ENCODE results near the gene PAOX.

The PAOX gene

DNA sequence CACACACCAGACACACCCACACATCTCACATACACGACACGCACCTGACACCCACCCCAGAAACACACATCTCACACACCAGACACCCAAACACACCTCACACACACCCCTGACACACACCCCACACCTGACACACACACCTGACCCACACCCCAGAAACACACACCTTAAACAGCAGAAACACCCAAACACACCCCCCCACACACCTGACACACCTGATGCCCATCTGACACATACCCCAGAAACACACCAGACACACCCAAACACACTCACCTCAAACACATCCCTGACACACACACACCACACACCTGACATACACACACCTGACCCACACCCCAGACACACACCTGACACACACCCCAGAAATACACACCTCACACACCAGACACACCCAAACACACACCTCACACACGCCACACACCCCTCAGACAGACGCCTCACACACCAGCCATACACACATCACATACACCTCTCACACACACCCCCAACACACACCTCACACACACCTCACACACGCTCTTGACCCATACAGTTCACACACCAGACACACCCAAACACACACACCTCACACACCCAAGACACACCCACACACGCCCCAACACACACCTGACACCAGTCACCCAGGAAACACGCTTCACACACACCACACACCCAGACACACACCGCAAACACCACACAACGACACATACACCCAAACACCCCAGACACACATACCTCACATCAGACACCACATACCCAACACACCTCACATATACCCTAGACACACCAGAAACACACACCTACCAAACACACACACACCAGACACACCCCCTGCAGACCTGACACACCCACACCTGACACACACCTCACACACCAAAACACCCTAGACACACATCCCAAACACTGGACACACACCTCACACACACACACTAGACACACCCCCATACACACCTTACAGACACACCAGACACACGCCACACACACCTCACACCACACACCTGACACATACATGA, 40.7 kb upstream of the PAOX start:
- no peak overlapping the region for H3K4me3 ChIP-seq (ENCODE audit: low read depth, low read length)
- no peaks in the 10 kb centered on the region for H3K36me3 ChIP-seq (ENCODE audit: control insufficient read depth, insufficient read depth, low read length)
- no peaks in the 10 kb centered on the region; the same call in 1 of the 2 replicates for H3K9me3 ChIP-seq (ENCODE audit: control insufficient read depth, insufficient read depth, low read depth, low read length)
- H3K4me1 ChIP-seq (ENCODE audit: control insufficient read depth, insufficient read depth, low read length): peaks cover 5% of the 10 kb centered on the region
- peaks cover 81% of the 10 kb centered on the region for H3K27me3 ChIP-seq (ENCODE audit: control insufficient read depth, insufficient read depth, low read length)
- H3K9ac ChIP-seq (ENCODE audit: low read length): no peak overlapping the region
- H3K27ac ChIP-seq (ENCODE audit: low read depth, low read length): no peak overlapping the region

DNA sequence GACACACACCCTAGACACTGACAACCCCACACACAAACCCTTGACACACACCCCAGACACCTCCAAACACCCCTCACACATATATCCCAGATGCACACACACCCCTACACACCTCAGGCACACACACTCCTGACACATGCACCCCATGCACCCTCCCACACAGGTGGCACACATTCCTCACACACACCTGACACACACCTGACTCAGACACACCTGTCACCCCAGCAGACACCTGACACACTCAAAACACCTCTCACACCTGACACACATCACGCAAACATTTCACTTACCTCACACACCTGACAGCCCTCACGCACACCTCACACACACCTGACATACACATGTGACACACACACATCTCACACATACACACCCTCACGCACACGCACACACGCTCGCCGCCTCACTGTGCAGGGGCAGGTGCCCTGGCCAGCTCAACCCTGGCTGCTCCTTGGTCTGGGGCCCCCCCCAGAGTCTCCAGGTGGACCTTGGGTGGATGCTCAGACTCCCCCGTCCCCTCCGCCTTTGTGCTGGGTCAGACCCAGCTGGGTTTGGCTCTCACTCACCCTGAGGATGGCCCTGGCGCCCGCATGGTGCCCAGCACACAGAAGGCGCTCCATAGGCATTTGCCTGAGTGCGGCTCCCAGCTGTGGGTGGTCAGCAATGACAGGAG, 39.2 kb upstream of the PAOX start:
- Histone ChIP-seq H3K4me1 (ENCODE audit: control insufficient read depth, insufficient read depth, low read length) (peaks cover 8% of the 10 kb centered on the region), H3K27me3 (ENCODE audit: control insufficient read depth, insufficient read depth, low read length) (peaks cover 74% of the 10 kb centered on the region), H3K4me3 (ENCODE audit: low read depth, low read length) (no peak overlapping the region), H3K9ac (ENCODE audit: low read length) (no peak overlapping the region), H3K9me3 (ENCODE audit: control insufficient read depth, insufficient read depth, low read depth, low read length) (no peaks in the 10 kb centered on the region; the same call in 1 of the 2 replicates), H3K36me3 (ENCODE audit: control insufficient read depth, insufficient read depth, low read length) (no peaks in the 10 kb centered on the region), H3K27ac (ENCODE audit: low read depth, low read length) (no peak overlapping the region)

DNA sequence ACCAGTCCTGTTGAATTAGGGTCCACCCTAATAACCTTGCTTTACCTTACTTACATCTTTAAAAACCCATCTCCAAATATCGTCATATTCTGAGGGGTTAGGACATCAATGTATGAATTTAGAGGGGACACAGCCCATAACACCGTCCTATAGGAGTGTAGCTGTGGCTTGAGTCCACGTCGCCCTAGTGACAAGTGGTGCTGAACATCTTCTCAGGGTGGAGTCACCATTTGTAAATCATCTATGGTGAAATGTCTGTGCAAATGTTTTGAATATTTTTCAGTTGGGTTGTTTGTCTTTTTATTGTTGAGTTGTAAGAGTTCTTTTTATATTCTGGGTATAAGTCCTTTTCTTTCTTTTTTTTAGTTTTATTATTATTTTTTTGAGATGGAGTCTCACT, 37.1 kb upstream of the PAOX start:
- Histone ChIP-seq H3K4me1 (ENCODE audit: control insufficient read depth, insufficient read depth, low read length) (peaks cover 10% of the 10 kb centered on the region), H3K27ac (ENCODE audit: low read depth, low read length) (no peak overlapping the region), H3K4me3 (ENCODE audit: low read depth, low read length) (no peak overlapping the region), H3K9me3 (ENCODE audit: control insufficient read depth, insufficient read depth, low read depth, low read length) (no peaks in the 10 kb centered on the region; the same call in 1 of the 2 replicates), H3K36me3 (ENCODE audit: control insufficient read depth, insufficient read depth, low read length) (no peaks in the 10 kb centered on the region), H3K9ac (ENCODE audit: low read length) (no peak overlapping the region), H3K27me3 (ENCODE audit: control insufficient read depth, insufficient read depth, low read length) (peaks cover 52% of the 10 kb centered on the region)

DNA sequence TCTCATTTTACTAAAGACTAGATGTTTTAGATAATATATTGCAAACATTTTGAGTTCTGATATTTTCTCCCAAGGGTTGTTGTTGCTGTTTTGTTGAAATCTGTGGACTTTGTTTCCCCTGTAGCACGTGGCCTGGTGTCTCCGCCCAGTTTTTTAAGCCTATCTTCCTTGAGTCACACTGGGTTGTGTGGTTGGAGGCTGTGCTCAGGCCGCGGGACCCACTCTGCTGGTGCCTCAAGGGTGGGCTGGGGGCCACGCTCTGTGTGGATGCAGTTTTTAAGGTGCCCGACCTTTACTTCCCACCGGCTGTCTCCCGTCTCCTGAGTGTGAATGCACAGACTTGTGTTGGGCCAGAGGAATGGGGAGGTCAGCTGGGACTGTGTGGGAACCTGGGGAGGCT, 36.1 kb upstream of the PAOX start:
- H3K27ac ChIP-seq (ENCODE audit: low read depth, low read length): no peak overlapping the region
- H3K4me1 ChIP-seq (ENCODE audit: control insufficient read depth, insufficient read depth, low read length): peaks cover 13% of the 10 kb centered on the region
- H3K27me3 ChIP-seq (ENCODE audit: control insufficient read depth, insufficient read depth, low read length): peaks cover 43% of the 10 kb centered on the region
- H3K9ac ChIP-seq (ENCODE audit: low read length): no peak overlapping the region
- no peaks in the 10 kb centered on the region; the same call in 1 of the 2 replicates for H3K9me3 ChIP-seq (ENCODE audit: control insufficient read depth, insufficient read depth, low read depth, low read length)
- no peak overlapping the region for H3K4me3 ChIP-seq (ENCODE audit: low read depth, low read length)
- no peaks in the 10 kb centered on the region for H3K36me3 ChIP-seq (ENCODE audit: control insufficient read depth, insufficient read depth, low read length)

DNA sequence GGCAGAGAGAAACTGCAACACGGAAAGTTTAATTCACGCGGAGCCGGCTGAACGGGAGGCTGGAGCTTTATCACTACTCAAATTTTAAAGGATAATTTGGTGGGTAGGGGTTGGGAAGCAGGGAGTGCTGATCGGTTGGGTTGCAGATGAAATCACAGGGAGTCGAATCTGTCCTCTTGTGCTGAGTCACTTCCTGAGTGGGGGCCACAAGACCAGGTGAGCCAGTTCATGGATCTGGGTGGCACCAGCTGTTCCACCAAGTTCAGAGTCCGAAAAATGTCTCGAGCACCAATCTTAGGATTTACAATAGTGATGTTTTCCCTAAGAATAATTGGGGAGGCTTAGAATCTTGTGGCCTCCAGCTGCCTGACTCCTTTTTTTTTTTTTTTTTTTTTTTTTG, 35.5 kb upstream of the PAOX start:
- H3K9me3 ChIP-seq (ENCODE audit: control insufficient read depth, insufficient read depth, low read depth, low read length): no peaks in the 10 kb centered on the region; the same call in 1 of the 2 replicates
- no peak overlapping the region for H3K27ac ChIP-seq (ENCODE audit: low read depth, low read length)
- H3K4me3 ChIP-seq (ENCODE audit: low read depth, low read length): no peak overlapping the region
- H3K36me3 ChIP-seq (ENCODE audit: control insufficient read depth, insufficient read depth, low read length): no peaks in the 10 kb centered on the region
- H3K4me1 ChIP-seq (ENCODE audit: control insufficient read depth, insufficient read depth, low read length): peaks cover 14% of the 10 kb centered on the region
- no peak overlapping the region for H3K9ac ChIP-seq (ENCODE audit: low read length)
- peaks cover 36% of the 10 kb centered on the region for H3K27me3 ChIP-seq (ENCODE audit: control insufficient read depth, insufficient read depth, low read length)

DNA sequence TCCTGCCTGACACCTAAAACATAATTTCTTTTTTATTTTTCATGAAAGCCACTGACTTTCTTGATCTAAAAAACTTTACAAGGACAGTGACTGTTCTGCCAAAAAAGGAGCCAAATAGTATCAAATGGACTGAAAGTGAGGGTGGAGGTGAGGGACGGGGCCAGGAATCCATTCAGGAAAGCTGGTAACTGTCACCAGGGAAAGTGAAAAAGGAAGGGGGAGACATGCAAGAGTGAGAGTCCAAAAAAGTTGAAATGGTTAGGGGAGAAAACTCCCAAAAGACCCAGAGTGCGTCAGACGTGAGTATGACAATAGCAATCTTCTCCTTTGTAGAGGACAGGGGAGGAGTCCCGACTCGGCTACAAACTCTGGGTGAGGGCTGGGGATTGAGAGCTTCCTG, 34.8 kb upstream of the PAOX start:
- no peaks in the 10 kb centered on the region for H3K36me3 ChIP-seq (ENCODE audit: control insufficient read depth, insufficient read depth, low read length)
- no peak overlapping the region for H3K4me3 ChIP-seq (ENCODE audit: low read depth, low read length)
- peaks cover 30% of the 10 kb centered on the region for H3K27me3 ChIP-seq (ENCODE audit: control insufficient read depth, insufficient read depth, low read length)
- no peak overlapping the region for H3K27ac ChIP-seq (ENCODE audit: low read depth, low read length)
- no peaks in the 10 kb centered on the region for H3K9me3 ChIP-seq (ENCODE audit: control insufficient read depth, insufficient read depth, low read depth, low read length)
- no peak overlapping the region for H3K9ac ChIP-seq (ENCODE audit: low read length)
- peaks cover 14% of the 10 kb centered on the region for H3K4me1 ChIP-seq (ENCODE audit: control insufficient read depth, insufficient read depth, low read length)

DNA sequence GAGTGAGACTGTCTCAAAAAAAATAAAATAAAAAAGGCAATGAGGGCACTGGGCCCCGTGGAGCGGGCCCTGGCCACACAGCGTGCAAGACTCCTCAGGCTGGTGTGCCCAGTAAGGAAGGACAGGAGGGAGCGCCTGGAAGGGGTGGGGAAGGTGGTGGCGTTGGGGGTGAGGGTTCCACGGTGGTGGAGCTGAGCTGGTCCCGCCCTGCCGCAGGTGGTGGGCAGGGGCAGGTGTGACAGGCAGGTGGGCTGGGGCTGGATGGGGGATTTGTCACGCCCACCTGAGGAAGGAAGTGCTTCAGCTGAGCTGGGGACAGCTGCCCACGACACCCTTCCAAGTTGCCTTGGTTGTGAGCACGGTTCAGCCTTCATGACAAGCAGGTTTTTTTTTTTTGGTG, 32.6 kb upstream of the PAOX start:
- Histone ChIP-seq H3K4me3 (ENCODE audit: low read depth, low read length) (no peak overlapping the region), H3K36me3 (ENCODE audit: control insufficient read depth, insufficient read depth, low read length) (no peaks in the 10 kb centered on the region), H3K4me1 (ENCODE audit: control insufficient read depth, insufficient read depth, low read length) (peaks cover 19% of the 10 kb centered on the region), H3K27ac (ENCODE audit: low read depth, low read length) (no peak overlapping the region), H3K27me3 (ENCODE audit: control insufficient read depth, insufficient read depth, low read length) (peaks cover 12% of the 10 kb centered on the region), H3K9ac (ENCODE audit: low read length) (no peak overlapping the region), H3K9me3 (ENCODE audit: control insufficient read depth, insufficient read depth, low read depth, low read length) (no peaks in the 10 kb centered on the region)

DNA sequence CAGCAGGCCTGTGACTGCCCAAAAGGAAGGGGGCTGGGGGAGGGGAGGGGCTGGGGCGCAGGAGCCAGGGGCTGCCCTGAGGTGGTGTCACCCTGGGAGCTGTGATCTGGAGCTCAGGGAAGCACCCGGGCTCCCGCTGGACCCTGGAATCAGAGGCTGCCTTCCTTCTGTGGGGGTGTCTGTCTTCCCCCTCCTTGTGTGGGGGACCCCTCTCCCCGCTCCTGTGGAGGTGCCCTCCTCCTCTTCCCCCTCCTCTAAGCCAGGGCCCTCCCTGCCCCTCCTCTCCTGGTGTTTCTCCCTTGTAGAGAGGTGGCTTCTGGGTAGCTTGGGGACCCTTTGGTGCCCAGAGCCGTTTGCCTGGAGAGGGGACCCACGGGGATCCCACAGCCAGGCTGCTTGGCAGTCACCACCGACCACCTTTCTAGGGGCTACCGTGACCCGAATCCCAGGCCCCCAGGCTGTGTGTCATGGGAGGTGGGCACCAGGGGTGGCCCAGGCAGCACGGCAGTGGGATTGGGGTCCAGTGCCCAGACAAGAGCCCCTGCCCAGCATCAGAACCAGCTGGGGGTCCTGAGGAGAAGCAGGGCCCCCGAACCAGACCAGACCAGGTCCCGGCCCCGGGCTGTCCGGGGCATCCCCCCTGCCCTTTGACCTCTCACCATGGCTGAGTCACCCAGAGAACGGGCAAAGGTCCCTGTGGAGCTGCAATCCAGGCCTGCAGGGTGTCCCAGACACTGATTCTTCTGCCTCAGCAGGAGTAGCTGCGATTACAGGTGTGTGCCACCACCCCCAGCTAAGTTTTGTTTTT, 31.1 kb upstream of the PAOX start:
- H3K4me1 ChIP-seq (ENCODE audit: control insufficient read depth, insufficient read depth, low read length): peaks cover 19% of the 10 kb centered on the region

DNA sequence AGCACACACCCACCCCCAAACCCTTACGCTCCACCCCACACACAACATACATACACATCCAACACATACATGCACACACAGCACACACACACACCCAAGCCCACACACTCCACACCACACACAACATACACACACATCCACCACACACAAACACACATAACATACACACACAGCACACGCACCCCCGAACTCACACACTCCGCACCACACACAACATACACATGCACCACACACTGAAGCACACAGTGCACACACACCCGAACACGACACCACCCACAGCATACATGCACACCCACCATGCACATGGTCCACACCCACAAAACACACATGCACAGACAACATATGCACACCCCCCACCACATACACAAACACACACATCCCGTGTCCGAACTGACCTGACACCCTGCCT, 29.9 kb upstream of the PAOX start:
- Histone ChIP-seq H3K4me1 (ENCODE audit: control insufficient read depth, insufficient read depth, low read length) (peaks cover 14% of the 10 kb centered on the region; the same call in 1 of the 2 replicates), H3K27me3 (ENCODE audit: control insufficient read depth, insufficient read depth, low read length) (peaks cover 4% of the 10 kb centered on the region; the same call in 1 of the 2 replicates), H3K9me3 (ENCODE audit: control insufficient read depth, insufficient read depth, low read depth, low read length) (no peaks in the 10 kb centered on the region), H3K4me3 (ENCODE audit: low read depth, low read length) (no peak overlapping the region), H3K36me3 (ENCODE audit: control insufficient read depth, insufficient read depth, low read length) (no peaks in the 10 kb centered on the region), H3K27ac (ENCODE audit: low read depth, low read length) (no peak overlapping the region), H3K9ac (ENCODE audit: low read length) (no peak overlapping the region)

More for the DNA sequence above, 31.1 kb upstream of the PAOX start:
- Histone ChIP-seq H3K4me3 (ENCODE audit: low read depth, low read length) (no peak overlapping the region), H3K36me3 (ENCODE audit: control insufficient read depth, insufficient read depth, low read length) (no peaks in the 10 kb centered on the region), H3K9me3 (ENCODE audit: control insufficient read depth, insufficient read depth, low read depth, low read length) (no peaks in the 10 kb centered on the region), H3K27ac (ENCODE audit: low read depth, low read length) (no peak overlapping the region), H3K27me3 (ENCODE audit: control insufficient read depth, insufficient read depth, low read length) (peaks cover 6% of the 10 kb centered on the region), H3K9ac (ENCODE audit: low read length) (no peak overlapping the region)

DNA sequence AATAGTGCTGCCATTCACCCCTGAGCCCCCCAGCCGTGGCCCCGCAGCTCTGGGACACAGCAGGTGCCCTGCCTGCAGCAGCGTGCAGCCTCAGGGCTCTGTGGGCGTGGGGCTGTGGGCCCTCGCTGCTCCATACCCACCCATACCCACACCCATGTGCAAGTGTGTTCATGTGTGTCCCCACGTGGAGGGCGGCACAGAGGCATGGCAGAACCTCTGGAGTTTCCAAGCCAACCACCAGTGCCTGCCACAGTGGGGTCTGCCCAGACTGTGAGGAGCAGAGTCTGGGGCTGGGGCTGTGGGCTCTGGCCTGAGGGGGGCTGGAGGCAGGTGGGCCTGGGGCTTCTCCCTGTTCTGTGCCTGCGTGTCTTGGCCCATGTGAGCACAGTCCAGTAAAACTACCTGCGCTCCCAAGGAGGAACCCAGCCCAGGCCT, 29.5 kb upstream of the PAOX start:
- Histone ChIP-seq H3K27me3 (ENCODE audit: control insufficient read depth, insufficient read depth, low read length) (no peaks in the 10 kb centered on the region), H3K9me3 (ENCODE audit: control insufficient read depth, insufficient read depth, low read depth, low read length) (no peaks in the 10 kb centered on the region), H3K4me1 (ENCODE audit: control insufficient read depth, insufficient read depth, low read length) (peaks cover 14% of the 10 kb centered on the region; the same call in 1 of the 2 replicates), H3K4me3 (ENCODE audit: low read depth, low read length) (no peak overlapping the region), H3K36me3 (ENCODE audit: control insufficient read depth, insufficient read depth, low read length) (no peaks in the 10 kb centered on the region; the same call in 1 of the 2 replicates), H3K9ac (ENCODE audit: low read length) (no peak overlapping the region), H3K27ac (ENCODE audit: low read depth, low read length) (no peak overlapping the region)

Data from HUES6 (cell line).